Bronchial epithelial cell (primary cell): ENCODE data around the gene ATL1. TPM values are rescaled to one million over a fixed set of nuclear protein-coding genes. Genes with fewer than 3 reads are reported as not detected.
"Not testable (repeated sequence)": the region's sequence is repeated elsewhere in the genome, so short reads cannot be mapped to it uniquely, and the experiment has no call there.

Source experiments
- DNase-seq: peaks from one replicate; pipeline ENCODE4 v3.0.0-alpha.2; 2010; ENCODE audit warnings: low read depth
- FAIRE-seq: peaks from 2 replicates; lab custom pipeline; 2011; peaks lifted over from hg19 to GRCh38; lab: Jason Lieb, UNC
- H3K27me3 ChIP-seq: 2 replicates; pipeline ENCODE4 v1.5.1; 2011; ENCODE audit warnings: low read length; ENCODE audit not compliant: control insufficient read depth, insufficient read depth
- H3K36me3 ChIP-seq: 2 replicates; pipeline ENCODE4 v1.5.1; 2011; ENCODE audit warnings: low read length; ENCODE audit not compliant: control insufficient read depth, insufficient read depth
- H3K4me3 ChIP-seq: 2 replicates; pipeline ENCODE4 v1.5.1; 2011; ENCODE audit warnings: mild to moderate bottlenecking, low read depth, low read length, control low read depth
- total RNA-seq: library from RNA; depleted of rRNA; stranded (reverse); fragments of >200 nt; gene quantifications from 2 replicates; pipeline ENCODE4 v1.2.1, GENCODE V29; 2014
- TF ChIP-seq, protein P1 (sequence below): IDR thresholded peaks from 2 replicates; pipeline ENCODE4 v1.5.1; 2011; ENCODE audit warnings: mild to moderate bottlenecking, moderate library complexity, low read length, control low read depth, inconsistent platforms; ENCODE audit not compliant: insufficient read depth, severe bottlenecking

The ATL1 gene
- total RNA-seq, 1 donor from 2014 or later, result 0.79 TPM

DNA sequence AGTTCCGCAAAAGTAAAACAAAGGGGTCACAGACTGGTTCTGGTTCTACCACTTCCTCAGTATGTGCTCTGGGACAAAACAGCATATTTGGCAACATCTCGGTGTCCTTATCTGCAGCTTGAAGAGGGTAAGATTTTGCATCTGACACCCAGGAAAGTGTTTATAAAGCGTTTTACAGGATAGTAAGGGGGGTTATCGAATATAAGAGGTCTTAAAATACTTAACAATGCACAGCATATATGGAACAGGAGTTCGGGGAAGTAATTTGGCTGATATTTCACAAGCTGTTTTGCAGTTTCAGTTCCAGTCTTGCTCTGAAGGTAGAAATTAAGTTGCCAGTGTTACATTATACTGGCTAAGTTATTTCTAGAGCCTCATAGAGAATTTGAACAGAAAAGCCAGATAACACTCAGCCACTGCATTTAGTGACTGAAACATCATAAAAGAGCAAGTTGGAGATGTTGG, 26.7 kb upstream of the ATL1 start:
- FAIRE-seq, result no peak
- Histone ChIP-seq H3K4me3 (no peak overlapping the region), H3K27me3 (no peaks in the 10 kb centered on the region), H3K36me3 (peaks cover 1% of the 10 kb centered on the region)
- no peak for DNase-seq
- TF ChIP-seq, protein P1, sequence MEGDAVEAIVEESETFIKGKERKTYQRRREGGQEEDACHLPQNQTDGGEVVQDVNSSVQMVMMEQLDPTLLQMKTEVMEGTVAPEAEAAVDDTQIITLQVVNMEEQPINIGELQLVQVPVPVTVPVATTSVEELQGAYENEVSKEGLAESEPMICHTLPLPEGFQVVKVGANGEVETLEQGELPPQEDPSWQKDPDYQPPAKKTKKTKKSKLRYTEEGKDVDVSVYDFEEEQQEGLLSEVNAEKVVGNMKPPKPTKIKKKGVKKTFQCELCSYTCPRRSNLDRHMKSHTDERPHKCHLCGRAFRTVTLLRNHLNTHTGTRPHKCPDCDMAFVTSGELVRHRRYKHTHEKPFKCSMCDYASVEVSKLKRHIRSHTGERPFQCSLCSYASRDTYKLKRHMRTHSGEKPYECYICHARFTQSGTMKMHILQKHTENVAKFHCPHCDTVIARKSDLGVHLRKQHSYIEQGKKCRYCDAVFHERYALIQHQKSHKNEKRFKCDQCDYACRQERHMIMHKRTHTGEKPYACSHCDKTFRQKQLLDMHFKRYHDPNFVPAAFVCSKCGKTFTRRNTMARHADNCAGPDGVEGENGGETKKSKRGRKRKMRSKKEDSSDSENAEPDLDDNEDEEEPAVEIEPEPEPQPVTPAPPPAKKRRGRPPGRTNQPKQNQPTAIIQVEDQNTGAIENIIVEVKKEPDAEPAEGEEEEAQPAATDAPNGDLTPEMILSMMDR, result no peak

DNA sequence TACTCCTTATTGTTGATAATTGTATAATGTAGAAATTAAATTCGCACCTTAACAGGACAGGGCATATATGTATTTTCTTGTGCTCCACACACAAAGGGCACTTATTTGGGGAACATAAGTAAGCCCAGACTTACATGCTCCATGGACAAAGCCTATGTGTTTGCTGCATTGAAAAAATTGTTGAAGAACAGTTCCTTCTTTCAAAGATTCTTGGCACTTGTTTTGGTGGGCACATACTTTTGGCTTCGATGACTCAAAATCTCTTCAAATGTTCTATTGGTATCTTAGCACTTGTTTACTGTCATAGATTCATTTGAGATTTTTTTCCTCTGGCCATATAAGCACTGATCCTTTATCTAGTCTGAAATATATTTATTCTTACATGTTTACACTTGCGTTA, 26.1 kb upstream of the ATL1 start:
- Histone ChIP-seq H3K4me3 (no peak overlapping the region), H3K36me3 (no peaks in the 10 kb centered on the region), H3K27me3 (no peaks in the 10 kb centered on the region)
- FAIRE-seq, result no peak
- TF ChIP-seq, protein P1, result no peak
- no peak for DNase-seq

DNA sequence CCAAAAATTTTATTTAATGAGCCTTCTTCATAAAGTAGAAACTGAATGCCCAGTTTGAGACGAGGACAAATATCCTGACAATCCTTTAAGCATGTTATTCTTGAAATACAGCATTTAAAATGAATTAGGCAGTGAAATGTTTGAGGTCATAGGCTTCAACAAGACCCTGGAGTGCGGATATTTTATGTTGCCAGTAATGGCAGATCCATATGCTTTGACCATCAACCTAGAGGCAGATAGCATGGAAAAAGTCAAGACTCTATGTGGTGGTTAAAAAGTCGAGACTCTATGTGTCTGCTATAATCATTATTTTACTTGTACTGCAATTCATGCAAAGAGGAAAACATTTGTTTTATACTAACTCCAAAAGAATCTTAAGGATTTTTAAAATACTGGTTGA, 25.5 kb upstream of the ATL1 start:
- TF ChIP-seq, protein P1, result no peak

DNA sequence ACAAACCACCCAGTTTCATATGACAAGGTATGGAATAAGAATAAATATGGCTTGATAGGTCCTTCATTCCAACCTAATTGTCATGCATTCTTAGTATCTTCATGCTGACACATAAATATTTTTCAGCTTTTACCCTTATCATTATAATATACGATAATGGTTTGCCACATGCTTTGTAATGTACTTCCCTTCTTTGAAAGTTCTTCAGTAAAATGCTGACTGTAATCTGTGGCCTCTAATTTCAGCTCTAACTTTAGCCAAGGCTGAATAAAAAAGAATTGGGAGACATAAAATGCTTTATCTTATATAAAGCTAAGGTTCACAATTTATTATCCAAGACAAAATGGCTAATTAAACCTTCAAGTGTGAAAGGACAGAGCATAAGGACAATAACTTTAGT, 24.9 kb upstream of the ATL1 start:
- Histone ChIP-seq H3K4me3 (no peak overlapping the region), H3K27me3 (no peaks in the 10 kb centered on the region), H3K36me3 (no peaks in the 10 kb centered on the region)
- TF ChIP-seq, protein P1, result no peak
- no peak for FAIRE-seq
- DNase-seq, result no peak

More for the DNA sequence above, 25.5 kb upstream of the ATL1 start:
- Histone ChIP-seq H3K27me3 (no peaks in the 10 kb centered on the region), H3K4me3 (no peak overlapping the region), H3K36me3 (no peaks in the 10 kb centered on the region)
- FAIRE-seq (no peak), DNase-seq (no peak)

DNA sequence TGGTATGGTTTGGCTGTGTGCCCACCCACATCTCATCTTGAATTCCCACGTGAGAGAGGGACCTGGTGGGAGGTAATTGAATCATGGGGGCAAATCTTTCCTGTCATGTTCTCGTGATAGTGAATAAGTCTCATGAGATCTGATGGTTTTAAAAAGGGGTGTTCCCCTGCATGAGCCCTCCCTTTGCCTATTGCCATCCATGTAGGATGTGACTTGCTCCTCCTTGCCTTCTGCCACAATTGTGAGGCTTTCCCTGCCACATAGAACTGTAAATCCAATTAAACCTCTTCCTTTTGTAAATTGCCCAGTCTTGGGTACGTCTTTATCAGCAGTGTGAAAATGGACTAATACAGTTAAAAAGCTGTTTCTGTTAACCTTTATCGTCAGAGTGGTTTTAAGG, 21.9 kb upstream of the ATL1 start:
- FAIRE-seq, H3K27me3 ChIP-seq, H3K4me3 ChIP-seq, H3K36me3 ChIP-seq, DNase-seq: not testable (repeated sequence)

DNA sequence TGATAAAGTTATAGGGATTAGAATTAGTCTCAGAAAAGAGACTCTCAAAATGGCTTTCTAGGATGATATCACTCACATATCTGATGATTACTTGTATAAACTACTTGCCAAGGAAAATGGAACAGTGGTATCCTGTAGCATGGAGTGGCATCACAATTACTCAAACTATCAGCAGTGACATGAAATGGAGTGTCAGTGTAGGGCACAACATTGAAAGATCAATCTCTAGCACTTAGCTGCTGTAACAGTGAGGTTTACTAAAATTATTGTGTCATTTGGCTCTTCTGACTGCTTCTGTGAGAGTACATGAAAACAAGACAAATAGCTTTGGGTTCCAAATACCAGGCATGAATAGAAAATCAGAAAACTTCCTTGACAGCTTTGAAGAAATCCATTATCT, 20.9 kb upstream of the ATL1 start:
- Histone ChIP-seq H3K27me3 (no peaks in the 10 kb centered on the region), H3K36me3 (no peaks in the 10 kb centered on the region), H3K4me3 (no peak overlapping the region)
- TF ChIP-seq, protein P1, result no peak
- DNase-seq (no peak), FAIRE-seq (no peak)
